GM23248 (cell line): ENCODE data around the gene NEU4.

ENCODE experiments used
- EZH2 ChIP-seq: fragments of 200-600 bp; sonication (generic); IDR thresholded peaks from 2 replicates; pipeline ENCODE4 v1.6.1; 2018; ENCODE audit warnings: antibody characterized with exemption, mild to moderate bottlenecking; ENCODE audit not compliant: insufficient read depth, poor library complexity, severe bottlenecking
- EZH2phosphoT487 ChIP-seq: fragments of 200-600 bp; sonication (generic); IDR thresholded peaks from 2 replicates; pipeline ENCODE4 v1.6.1; 2018; ENCODE audit warnings: antibody characterized with exemption, moderate library complexity, mild to moderate bottlenecking, low read depth; ENCODE audit not compliant: insufficient read depth

DNA sequence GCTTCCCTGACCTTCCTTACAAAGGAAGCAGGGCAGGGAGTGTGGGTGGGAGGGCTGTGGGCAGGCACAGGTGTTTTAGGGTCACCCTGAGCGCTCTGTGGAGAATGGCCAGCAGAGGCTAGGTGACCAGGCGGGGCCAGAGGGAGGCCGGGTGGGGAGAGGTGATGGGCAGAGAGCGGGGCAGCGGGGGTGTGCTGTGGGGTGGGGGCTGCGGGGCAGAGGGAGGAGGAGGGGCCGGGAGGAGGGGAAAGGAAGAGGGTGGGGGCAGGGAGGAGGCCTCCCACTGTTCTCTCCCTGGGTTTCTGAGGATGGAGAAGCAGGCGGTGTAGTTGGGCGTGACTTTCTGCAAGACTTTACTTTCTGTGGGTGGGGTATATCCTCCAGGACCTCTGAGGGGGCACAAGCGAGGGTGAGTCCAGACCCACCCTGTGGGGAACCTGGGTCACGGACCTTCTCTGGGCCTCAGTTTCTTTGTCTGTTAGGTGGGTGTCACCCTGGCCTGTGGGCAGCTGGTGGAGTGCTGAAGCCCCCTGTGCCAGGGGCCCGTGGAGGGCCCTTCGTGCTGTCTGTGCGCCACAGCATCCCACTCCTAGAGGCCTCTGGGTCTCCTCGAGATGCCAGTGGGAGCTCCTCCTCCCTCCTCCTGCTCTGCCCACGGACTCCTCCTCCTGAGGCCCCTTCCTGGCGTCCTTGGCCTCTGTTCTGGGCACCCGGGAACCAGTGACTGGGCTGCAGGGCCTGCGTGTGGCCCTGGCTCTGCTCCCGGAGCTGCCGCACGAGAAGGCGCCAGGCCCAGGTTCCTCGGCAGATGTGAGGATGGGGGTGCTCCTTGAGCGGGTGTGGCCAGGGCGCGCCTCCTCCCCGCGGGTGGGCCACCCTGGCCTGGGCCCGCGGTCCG is 6.3 kb upstream of the NEU4 start:
- TF ChIP-seq EZH2phosphoT487 (no peak), EZH2 (no peak)
